ENCODE measurements around the gene MYRIP. TPM values are rescaled to one million over a fixed set of nuclear protein-coding genes. Genes with fewer than 3 reads are reported as not detected.
"Not testable (repeated sequence)": the region's sequence is repeated elsewhere in the genome, so short reads cannot be mapped to it uniquely, and the experiment has no call there.

Gene MYRIP
- polyA plus RNA-seq, 12 donors = 0.64 to 3.5 (median 0.93) TPM; not detected in 1

DNA sequence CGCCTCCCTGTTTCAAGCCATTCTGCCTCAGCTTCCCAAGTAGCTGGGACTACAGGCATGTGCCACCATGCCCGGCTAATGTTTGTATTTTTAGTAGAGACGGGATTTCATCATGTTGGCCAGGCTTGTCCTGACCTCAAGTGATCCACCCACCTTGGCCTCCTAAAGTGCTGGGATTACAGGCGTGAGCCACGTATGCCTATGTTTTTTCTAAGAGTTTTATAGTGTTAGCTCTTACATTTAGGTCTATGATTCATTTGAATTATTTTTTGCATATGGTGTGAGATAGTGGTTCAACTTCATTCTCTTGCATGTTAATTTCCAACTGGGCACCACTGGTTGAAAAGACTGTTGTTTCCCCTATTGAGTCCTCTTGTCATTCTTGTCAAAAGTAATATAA is 473.6 kb downstream of the MYRIP start:
- not testable (repeated sequence) for DNase-seq

DNA sequence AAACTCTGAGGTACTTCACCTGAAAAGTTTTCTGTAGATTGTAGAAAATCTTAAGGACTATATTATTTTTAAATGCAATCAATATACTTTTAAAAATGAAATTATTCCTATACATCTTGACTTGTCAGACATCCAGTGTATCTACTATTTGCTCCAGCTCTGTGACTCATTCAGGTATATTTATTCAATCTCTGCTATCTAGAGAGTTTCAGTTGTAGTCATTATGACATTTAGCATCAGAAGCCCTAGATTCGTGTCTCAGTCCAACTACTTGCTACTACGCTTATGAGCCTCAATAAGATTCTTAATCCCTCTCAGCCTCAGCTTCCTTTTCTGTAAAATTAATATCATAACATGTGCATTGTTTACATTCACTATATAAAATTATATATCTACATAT is 477.8 kb downstream of the MYRIP start:
- DNase-seq = no peak

DNA sequence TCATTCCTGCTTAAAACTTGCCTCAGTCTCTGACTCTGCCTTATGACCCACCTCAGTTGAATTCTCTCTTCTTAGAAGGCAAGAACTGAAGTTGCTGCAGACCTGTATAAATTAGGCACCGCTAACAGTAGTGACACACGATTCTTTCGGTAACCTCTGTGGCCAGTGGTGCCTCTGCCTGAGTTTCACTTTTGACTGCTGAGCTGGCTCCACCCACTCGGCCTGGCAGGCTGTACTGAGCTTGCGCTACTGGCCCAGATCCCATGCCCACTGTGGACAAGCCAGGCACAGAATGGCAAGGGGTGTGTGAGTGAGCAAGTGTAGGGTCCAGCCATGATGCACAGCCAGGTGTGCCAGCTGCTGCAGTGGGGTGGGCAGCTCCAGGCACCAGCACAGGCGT is 481.0 kb downstream of the MYRIP start:
- no peak for DNase-seq

DNA sequence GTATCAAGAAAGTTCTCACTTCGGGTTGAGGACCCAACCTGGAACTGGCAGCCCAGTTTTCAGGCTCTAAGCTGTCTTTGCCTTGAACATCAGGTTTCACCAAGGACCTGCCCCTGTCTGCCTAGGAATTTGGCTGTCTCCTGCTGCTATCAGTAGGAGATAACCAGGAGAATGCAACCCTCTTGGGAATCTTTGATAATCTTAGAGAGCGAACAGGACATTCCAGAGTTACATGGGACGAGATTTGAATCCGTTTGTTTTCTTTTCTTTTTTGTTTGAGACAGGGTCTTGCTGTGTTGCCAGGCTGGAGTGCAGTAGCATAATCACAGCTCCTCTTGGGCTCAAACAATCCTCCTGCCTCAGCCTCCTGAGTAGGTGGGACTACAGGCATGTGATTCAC is 482.1 kb downstream of the MYRIP start:
- no peak for DNase-seq

DNA sequence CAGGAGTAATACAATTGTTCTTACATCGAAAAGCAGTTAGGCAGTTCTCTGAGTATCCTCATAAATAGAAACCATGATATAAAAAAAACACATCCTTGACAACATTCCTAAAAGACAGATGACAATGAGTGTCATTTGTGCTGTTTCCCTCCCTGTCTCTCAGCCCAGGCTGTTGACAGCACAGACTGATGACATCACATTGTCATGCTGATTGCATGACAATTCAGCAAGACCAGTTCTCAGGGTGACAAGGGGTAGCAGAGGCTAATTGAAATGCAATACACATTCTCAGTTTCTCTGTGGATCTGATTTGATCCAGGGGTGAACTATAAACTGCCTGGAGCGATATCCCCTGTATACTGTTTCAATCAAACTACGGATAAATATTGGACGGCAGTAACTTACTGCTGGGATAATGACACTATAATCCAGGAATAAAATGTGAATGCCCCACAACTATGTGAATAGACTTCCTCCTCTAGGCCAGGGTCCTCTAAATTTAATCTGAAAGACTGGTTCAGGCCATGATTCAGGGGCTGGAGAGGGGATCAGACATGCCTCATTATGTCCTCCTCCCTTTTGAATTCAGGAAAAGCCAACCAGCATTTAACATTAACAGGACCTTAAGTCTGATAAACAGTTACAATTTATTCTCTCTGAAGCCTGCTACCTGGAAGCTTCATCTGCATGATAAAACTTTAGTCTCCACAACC is 483.4 kb downstream of the MYRIP start:
- no peak for DNase-seq

DNA sequence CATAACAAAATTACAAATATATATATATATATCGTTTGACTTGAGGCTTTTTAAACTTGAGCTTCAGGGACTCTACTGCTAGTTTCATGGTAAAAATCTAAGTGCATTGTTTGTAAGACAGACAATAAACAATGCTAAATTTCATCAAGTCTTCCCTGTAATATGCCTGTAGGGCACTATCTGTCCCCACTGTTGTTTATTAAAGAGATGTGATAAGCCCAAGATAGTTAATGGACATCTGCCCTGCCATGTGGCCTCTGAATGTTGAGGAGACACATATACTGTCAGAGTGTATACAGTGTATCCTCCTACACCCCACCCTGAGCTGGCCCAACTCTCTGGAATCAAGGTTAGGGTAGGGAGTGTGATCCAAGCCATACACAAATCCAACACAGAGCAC is 485.0 kb downstream of the MYRIP start:
- DNase-seq = no peak

DNA sequence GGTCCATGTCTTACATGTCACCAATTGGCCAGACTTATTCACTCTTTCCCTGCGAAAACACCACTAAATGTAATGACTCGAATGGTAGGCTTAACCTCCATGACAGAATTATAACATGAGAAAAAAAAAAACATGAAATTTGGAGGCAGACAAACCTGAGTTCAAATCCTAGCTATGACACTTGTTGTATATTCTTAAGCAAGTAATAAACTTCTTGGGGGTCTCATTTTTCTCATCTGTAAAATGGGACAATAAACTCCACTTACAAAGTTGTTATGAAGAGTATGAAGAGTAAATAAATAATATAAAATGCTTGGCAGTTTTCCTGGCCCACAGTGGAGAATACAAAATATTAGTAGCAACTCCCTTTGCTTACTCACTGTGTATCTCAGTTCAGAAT is 488.7 kb downstream of the MYRIP start:
- DNase-seq = no peak

DNA sequence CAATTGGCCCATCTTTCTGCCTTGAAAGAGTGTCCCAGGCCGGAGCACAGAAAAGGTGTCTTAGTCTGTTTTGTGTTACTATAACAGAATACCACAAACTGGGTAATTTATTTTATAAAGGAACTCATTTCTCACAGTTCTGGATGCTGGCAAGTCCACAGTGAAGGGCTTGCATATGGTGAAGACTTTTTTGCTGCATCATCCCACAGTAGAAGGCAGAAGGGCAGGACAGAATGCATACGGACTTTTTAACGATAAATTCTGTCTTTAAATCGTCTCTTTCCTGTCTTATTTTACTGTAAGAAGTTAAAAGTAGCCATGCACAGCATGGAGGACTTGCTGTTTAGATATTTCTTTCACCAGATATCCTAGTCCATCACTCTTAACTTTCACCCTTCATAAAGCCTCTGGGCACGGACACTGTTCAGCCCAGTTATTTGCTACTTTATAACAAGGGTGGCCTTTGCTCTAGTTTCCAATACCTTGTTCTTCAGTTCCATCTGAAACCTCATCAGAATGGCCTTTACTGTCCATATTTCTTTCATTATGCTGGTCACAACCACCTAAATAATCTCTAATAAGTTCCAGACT is 489.8 kb downstream of the MYRIP start:
- DNase-seq = no peak

DNA sequence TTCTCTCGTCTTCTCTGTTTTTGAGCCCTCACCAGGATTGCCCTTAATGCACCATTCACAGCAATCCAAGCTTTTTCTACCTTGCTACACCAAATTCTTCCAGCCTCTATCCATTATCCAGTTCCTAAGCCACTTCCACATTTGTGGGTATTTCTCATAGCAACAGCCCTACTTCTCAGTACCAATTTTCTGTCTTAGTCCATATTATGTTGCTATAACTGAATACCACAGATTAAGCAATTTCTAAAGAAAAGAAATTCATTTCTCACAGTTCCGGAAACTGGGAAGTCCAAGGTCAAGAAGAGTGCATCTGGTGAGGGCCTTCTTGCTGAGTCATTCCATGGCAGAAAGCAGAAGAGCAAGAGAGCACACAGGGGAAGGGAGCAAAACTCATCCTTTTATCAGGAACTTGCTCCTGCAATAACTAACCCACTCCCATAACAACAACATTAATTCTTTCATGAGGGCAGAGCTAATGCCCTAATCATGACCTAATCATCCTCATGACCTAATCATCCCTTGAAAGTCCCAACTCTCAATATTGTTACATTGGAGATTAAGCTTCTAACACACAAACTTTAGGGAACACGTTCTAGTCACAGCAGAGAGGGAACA is 490.4 kb downstream of the MYRIP start:
- DNase-seq = peak; percentile 10

DNA sequence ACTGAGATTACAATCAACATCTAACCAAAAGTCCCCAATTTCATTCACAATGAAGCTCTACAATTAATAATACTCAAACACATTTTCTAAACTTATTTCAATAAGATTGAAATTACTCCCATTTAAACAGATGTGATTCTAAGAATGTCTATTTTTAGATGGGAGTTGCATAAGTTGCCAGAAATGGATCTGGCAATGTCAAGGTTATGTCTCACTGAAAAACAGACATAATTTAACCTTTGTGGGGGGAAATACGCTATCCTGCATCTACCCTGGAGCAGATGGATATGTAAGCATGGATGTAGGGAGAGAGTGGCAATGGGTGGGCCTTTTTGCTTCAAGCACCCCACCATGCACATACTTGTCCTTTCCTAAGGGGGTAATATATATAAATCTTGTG is 493.4 kb downstream of the MYRIP start:
- peak; percentile 7 for DNase-seq

DNA sequence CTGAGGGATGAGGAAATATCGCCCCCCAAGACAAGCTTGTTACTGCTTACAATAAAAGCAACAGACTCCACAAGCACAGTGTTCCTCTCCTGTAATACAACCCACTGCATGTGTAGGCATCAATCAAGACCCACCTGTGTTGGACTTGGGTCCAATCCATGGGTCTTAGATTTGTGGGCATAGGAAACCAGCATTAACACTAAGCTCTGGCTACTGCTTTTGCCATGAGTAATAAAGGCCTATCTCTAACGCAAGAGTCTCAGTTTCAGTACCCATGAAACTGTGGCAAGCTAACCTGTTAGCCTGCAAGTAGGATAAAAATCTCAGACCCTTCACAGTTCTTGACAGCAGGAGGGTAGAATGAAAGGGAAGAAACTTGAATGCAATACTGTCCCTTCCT is 494.9 kb downstream of the MYRIP start:
- DNase-seq = no peak

DNA sequence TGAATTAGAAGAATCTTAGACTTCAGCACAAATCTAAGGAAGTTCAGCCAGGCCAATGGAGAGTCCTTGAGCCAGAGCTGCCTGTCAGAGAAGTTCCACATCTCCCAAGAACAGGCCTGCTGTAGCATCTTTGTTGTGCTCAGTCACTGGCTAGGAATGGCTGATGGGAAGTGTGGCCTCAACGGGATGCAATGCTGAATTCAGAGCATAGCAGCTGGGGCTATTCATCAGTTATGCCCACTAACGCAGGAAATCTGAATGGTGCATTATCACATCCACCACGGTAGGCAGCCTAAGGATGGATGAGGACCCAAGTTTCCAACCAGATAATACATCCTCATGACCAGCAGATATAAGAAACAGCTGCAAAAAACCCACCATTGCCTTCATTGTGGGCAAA is 496.9 kb downstream of the MYRIP start:
- no peak for DNase-seq

DNA sequence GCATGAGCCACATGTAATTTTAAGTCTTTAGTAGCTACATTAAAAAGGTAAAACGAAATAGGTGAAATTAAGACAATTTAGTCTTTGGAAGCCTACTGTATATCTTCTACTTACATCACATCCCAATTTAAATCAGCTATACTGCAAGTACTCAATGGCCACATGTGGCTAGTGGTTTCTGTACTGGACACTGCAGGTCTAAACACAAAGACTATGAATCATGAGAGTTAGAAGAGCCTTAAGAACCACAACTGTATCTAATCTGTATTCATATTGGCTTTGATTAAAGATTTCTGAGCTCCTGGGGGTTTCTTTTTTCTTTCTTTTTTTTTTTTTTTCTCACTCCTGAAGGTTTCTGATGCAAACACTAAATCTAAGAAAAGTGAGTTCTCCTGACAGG is 497.8 kb downstream of the MYRIP start:
- no peak for DNase-seq

DNA sequence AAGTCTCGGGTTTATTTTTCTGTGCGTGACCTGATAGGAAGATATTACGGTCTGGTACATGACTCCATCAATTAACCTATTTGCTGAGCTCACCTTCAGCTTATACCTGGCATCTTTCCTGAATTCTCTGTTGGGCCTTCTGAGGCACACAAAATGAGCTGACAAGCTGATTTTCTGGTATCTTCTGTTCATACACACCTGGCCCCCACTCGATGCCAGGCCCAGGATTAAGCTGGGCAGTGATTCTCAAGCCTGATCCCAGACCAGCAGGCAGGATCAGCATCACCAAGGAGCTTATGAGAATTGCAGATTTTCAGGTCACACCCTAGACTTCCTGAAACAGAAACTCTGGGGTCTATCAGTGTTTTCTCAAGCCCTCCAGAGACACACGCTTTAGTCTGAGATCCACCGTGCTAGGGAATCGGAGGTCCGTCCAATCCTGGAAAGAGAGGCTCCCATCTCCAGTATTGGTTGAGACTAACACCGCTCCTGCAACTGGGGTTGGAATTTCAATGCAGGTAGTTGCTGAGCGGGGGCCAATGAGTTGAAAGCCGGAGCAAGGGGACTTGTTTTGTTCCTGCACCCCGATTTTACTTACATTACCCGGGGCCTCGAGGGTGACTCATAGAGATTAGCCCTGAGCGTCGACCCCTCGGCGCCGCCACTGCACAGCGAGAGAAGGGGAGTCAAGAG is 499.5 kb downstream of the MYRIP start:
- DNase-seq = no peak

DNA sequence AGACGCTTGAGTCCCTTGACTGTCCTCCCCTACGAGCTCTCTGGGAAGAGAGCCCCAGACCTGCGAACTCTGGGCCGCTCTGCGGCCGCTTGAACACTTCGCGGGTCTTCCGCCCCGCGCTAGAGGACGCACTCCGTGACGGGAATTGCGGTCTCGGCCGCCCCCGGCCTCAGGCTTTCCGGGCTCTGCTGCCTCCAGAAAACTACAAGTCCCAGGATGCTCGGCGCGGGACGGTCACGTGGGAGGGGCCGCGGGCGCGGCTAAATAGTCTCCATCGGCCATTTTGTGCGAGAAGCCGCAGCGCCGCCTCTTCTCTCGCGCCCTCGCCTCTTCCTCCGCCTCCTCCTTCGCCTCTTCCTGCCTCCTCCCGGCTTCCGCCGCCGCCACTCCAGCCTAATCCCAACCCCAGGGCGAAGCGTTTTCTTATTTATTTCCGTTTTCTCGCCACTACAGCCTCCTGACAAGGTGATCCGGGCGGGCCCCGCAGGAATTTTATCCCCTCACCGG is 500.1 kb downstream of the MYRIP start, which contains the start of gene EIF1B:
TSS of gene EIF1B (plus strand) at position 290 of the 507 bp plus-strand sequence. CDS start 235 bp downstream, outside the sequence.
- peak; percentile 99 for DNase-seq

All from muscle of arm (tissue), 12 donors.